Smooth muscle cell (in vitro differentiated cells): ENCODE results near the gene BNIPL. TPM values are rescaled to one million over a fixed set of nuclear protein-coding genes. Genes with fewer than 3 reads are reported as not detected.

Experiments used
- DNase-seq: peaks from one replicate; lab custom pipeline; 2025; ENCODE audit not compliant: unreplicated experiment; lab: John Stamatoyannopoulos, UW
- H2AFZ ChIP-seq: fragments of 200-600 bp; sonication (generic); 2 replicates; pipeline ENCODE4 v1.6.0; 2016; ENCODE audit warnings: antibody characterized with exemption, low read depth, mild to moderate bottlenecking
- H3F3A ChIP-seq: fragments of 200-600 bp; sonication (generic); 2 replicates; pipeline ENCODE4 v1.6.0; 2017; ENCODE audit warnings: antibody characterized with exemption, low read depth
- H3K27ac ChIP-seq: fragments of 200-600 bp; sonication (generic); 2 replicates; pipeline ENCODE4 v1.5.1; 2016; ENCODE audit warnings: low read depth, mild to moderate bottlenecking
- H3K27me3 ChIP-seq: fragments of 200-600 bp; sonication (generic); 2 replicates; pipeline ENCODE4 v1.6.1; 2016; ENCODE audit warnings: low read depth, mild to moderate bottlenecking
- H3K36me3 ChIP-seq: fragments of 200-600 bp; sonication (generic); 2 replicates; pipeline ENCODE4 v1.5.1; 2016; ENCODE audit warnings: low read depth
- H3K4me1 ChIP-seq: fragments of 200-600 bp; sonication (generic); 2 replicates; pipeline ENCODE4 v1.5.1; 2016; ENCODE audit warnings: low read depth
- H3K4me2 ChIP-seq: fragments of 200-600 bp; sonication (generic); 2 replicates; pipeline ENCODE4 v1.6.0; 2016; ENCODE audit warnings: mild to moderate bottlenecking
- H3K4me3 ChIP-seq: fragments of 200-600 bp; sonication (generic); 2 replicates; pipeline ENCODE4 v1.5.1; 2016; ENCODE audit warnings: mild to moderate bottlenecking
- H3K79me2 ChIP-seq: fragments of 200-600 bp; sonication (generic); 2 replicates; pipeline ENCODE4 v1.6.0; 2016; ENCODE audit warnings: low read depth, mild to moderate bottlenecking
- H3K9ac ChIP-seq: fragments of 200-600 bp; sonication (generic); 2 replicates; pipeline ENCODE4 v1.6.0; 2016; ENCODE audit warnings: low read depth
- H3K9me3 ChIP-seq: fragments of 200-600 bp; sonication (generic); replicated peaks from 2 replicates; pipeline ENCODE4 v1.5.1; 2016; ENCODE audit warnings: low read depth
- H4K20me1 ChIP-seq: fragments of 200-600 bp; sonication (generic); 2 replicates; pipeline ENCODE4 v1.6.0; 2016; ENCODE audit warnings: low read depth
- WGBS: methylation state at CpG from one replicate; pipeline ENCODE4 v1.1.7; 2016; ENCODE audit warnings: low lambda C conversion rate; 5-methylcytosine and 5-hydroxymethylcytosine counted together
- polyA plus RNA-seq: library from polyadenylated mRNA; unstranded; fragments of >200 nt; fragmentation: Nextera tagmentation; extraction: Ambion mirVana; gene quantifications from 2 replicates; pipeline ENCODE4 v1.2.1, GENCODE V29; 2016
- small RNA-seq: library from RNA; depleted of rRNA; stranded (forward); fragments of <200 nt; gene quantifications from one replicate; pipeline ENCODE3, GENCODE V24; 2014
- total RNA-seq: library from RNA; depleted of rRNA; stranded (reverse); fragments of >200 nt; gene quantifications from 2 replicates; pipeline ENCODE4 v1.2.3, GENCODE V29; 2014
- TF ChIP-seq, protein P1 (sequence below): fragments of 200-600 bp; sonication (generic); IDR thresholded peaks from 2 replicates; pipeline ENCODE4 v1.5.1; 2017; ENCODE audit warnings: borderline replicate concordance, mild to moderate bottlenecking, antibody characterized with exemption; ENCODE audit not compliant: insufficient read depth, poor library complexity, severe bottlenecking

Gene BNIPL
- total and polyA plus RNA-seq, 2 experiments from 2014 or later = 0.93 to 5.6 TPM

DNA sequence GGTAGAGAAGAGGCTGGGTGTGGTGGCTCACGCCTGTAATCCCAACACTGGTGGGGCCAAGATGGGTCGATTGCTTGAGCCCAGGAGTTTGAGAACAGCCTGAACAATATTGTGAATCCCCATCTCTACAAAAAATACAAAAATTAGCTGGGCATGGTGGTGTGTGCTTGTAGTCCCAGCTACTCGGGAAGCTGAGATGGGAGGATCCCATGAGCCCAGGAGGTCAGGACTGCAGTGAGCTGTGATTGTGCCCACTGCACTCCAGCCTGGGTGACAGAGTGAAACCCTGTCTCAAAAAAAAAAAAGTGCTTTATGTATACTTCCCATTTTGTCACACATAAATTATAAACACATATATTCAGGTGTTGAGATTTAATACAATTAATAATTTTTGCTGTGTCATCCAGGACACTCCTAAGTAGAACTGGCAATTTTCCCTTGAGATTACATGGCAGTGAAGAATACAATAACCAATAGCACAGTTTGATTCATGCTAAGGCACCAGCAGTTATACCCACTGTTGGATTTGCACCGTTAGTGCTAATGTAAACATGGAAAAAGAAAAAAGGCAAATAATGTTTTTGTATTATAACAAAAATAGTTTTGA lies 49.7 kb downstream of the BNIPL start:
- Histone ChIP-seq H4K20me1 (no peaks in the 10 kb centered on the region), H3K9me3 (no peaks in the 10 kb centered on the region), H2AFZ (no peak overlapping the region), H3K4me1 (no peaks in the 10 kb centered on the region), H3K4me2 (no peak overlapping the region), H3F3A (no peaks in the 10 kb centered on the region), H3K27me3 (no peaks in the 10 kb centered on the region), H3K36me3 (no peaks in the 10 kb centered on the region), H3K27ac (no peak overlapping the region), H3K79me2 (no peaks in the 10 kb centered on the region), H3K9ac (no peak overlapping the region), H3K4me3 (no peak overlapping the region)
- no peak for DNase-seq
- TF ChIP-seq, protein P1, sequence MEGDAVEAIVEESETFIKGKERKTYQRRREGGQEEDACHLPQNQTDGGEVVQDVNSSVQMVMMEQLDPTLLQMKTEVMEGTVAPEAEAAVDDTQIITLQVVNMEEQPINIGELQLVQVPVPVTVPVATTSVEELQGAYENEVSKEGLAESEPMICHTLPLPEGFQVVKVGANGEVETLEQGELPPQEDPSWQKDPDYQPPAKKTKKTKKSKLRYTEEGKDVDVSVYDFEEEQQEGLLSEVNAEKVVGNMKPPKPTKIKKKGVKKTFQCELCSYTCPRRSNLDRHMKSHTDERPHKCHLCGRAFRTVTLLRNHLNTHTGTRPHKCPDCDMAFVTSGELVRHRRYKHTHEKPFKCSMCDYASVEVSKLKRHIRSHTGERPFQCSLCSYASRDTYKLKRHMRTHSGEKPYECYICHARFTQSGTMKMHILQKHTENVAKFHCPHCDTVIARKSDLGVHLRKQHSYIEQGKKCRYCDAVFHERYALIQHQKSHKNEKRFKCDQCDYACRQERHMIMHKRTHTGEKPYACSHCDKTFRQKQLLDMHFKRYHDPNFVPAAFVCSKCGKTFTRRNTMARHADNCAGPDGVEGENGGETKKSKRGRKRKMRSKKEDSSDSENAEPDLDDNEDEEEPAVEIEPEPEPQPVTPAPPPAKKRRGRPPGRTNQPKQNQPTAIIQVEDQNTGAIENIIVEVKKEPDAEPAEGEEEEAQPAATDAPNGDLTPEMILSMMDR = no peak
- WGBS = 89% methylated on average over 4 of the region's 4 CpGs

Small RNA genes within 50 kb of the gene (small RNA-seq; reads per million reads assigned to genes)
- not detected for gene RNU6-884P

Other genes starting within 250 kb of the BNIPL start
- 12.2 and 14.6 TPM in 2 replicates for gene CTSK, start 228.3 kb upstream of the BNIPL start, total RNA-seq
- gene CTSK, start 228.3 kb upstream of the BNIPL start, polyA plus RNA-seq = 11.5 and 12.4 TPM in 2 replicates
- 33.8 and 35.8 TPM in 2 replicates for gene ARNT, start 160.0 kb upstream of the BNIPL start, total RNA-seq
- gene ARNT, start 160.0 kb upstream of the BNIPL start, polyA plus RNA-seq = 28.8 and 33.7 TPM in 2 replicates
- gene CTXND2, start 149.4 kb upstream of the BNIPL start, total RNA-seq = not detected in 2 replicates
- gene CTXND2, start 149.4 kb upstream of the BNIPL start, polyA plus RNA-seq = not detected in 2 replicates
- gene SETDB1, start 110.2 kb upstream of the BNIPL start, total RNA-seq = 19.1 and 36.6 TPM in 2 replicates
- 11.3 and 11.6 TPM in 2 replicates for gene SETDB1, start 110.2 kb upstream of the BNIPL start, polyA plus RNA-seq
- gene CERS2, start 61.8 kb upstream of the BNIPL start, total RNA-seq = 80.0 and 81.8 TPM in 2 replicates
- gene CERS2, start 61.8 kb upstream of the BNIPL start, polyA plus RNA-seq = 96.3 and 108 TPM in 2 replicates
- gene ANXA9, start 54.3 kb upstream of the BNIPL start, total RNA-seq = 0.67 and 2.6 TPM in 2 replicates
- gene ANXA9, start 54.3 kb upstream of the BNIPL start, polyA plus RNA-seq = 0.19 and 0.31 TPM in 2 replicates
- 3.2 and 4.9 TPM in 2 replicates for gene MINDY1, start 29.7 kb upstream of the BNIPL start, total RNA-seq
- gene MINDY1, start 29.7 kb upstream of the BNIPL start, polyA plus RNA-seq = 2.4 and 8.5 TPM in 2 replicates
- 15.2 and 16.8 TPM in 2 replicates for gene PRUNE1, start 28.1 kb upstream of the BNIPL start, total RNA-seq
- gene PRUNE1, start 28.1 kb upstream of the BNIPL start, polyA plus RNA-seq = 10.1 and 19.5 TPM in 2 replicates
- 1.2 and 1.6 TPM in 2 replicates for gene C1orf56, start 11.2 kb downstream of the BNIPL start, total RNA-seq
- 4.4 and 8.0 TPM in 2 replicates for gene C1orf56, start 11.2 kb downstream of the BNIPL start, polyA plus RNA-seq
- 63.3 and 75.9 TPM in 2 replicates for gene CDC42SE1, start 23.0 kb downstream of the BNIPL start, total RNA-seq
- 15.2 and 20.8 TPM in 2 replicates for gene CDC42SE1, start 23.0 kb downstream of the BNIPL start, polyA plus RNA-seq
- 50.1 and 53.4 TPM in 2 replicates for gene MLLT11, start 23.8 kb downstream of the BNIPL start, total RNA-seq
- 73.2 and 74.2 TPM in 2 replicates for gene MLLT11, start 23.8 kb downstream of the BNIPL start, polyA plus RNA-seq
- gene GABPB2, start 34.2 kb downstream of the BNIPL start, total RNA-seq = 3.6 and 9.1 TPM in 2 replicates
- gene GABPB2, start 34.2 kb downstream of the BNIPL start, polyA plus RNA-seq = 1.3 and 3.0 TPM in 2 replicates
- gene SEMA6C, start 110.0 kb downstream of the BNIPL start, total RNA-seq = 9.3 and 9.5 TPM in 2 replicates
- gene SEMA6C, start 110.0 kb downstream of the BNIPL start, polyA plus RNA-seq = 8.1 and 10.4 TPM in 2 replicates
- gene TNFAIP8L2, start 120.1 kb downstream of the BNIPL start, total RNA-seq = not detected in 2 replicates
- gene TNFAIP8L2, start 120.1 kb downstream of the BNIPL start, polyA plus RNA-seq = 0.14 TPM in 1 of 2 replicates, not detected in the other
- 9.7 and 17.8 TPM in 2 replicates for gene LYSMD1, start 129.3 kb downstream of the BNIPL start, total RNA-seq
- 1.9 and 2.5 TPM in 2 replicates for gene LYSMD1, start 129.3 kb downstream of the BNIPL start, polyA plus RNA-seq
- gene SCNM1, start 129.6 kb downstream of the BNIPL start, total RNA-seq = 49.7 and 58.6 TPM in 2 replicates
- gene SCNM1, start 129.6 kb downstream of the BNIPL start, polyA plus RNA-seq = 94.8 and 105 TPM in 2 replicates
- gene TMOD4, start 139.4 kb downstream of the BNIPL start, total RNA-seq = not detected in 2 replicates
- 0.37 TPM in 1 of 2 replicates, not detected in the other for gene TMOD4, start 139.4 kb downstream of the BNIPL start, polyA plus RNA-seq
- gene VPS72, start 153.6 kb downstream of the BNIPL start, total RNA-seq = 35.0 and 44.9 TPM in 2 replicates
- gene VPS72, start 153.6 kb downstream of the BNIPL start, polyA plus RNA-seq = 57.9 and 74.1 TPM in 2 replicates
- gene PIP5K1A, start 162.0 kb downstream of the BNIPL start, total RNA-seq = 54.6 and 78.2 TPM in 2 replicates
- 24.1 and 25.8 TPM in 2 replicates for gene PIP5K1A, start 162.0 kb downstream of the BNIPL start, polyA plus RNA-seq
- gene PSMD4, start 218.1 kb downstream of the BNIPL start, total RNA-seq = 97.2 and 109 TPM in 2 replicates
- gene PSMD4, start 218.1 kb downstream of the BNIPL start, polyA plus RNA-seq = 192 and 198 TPM in 2 replicates
- gene ZNF687, start 245.7 kb downstream of the BNIPL start, total RNA-seq = 10.7 and 13.1 TPM in 2 replicates
- gene ZNF687, start 245.7 kb downstream of the BNIPL start, polyA plus RNA-seq = 2.4 and 4.2 TPM in 2 replicates